ENCODE measurements around the gene DEPDC7. TPM values are rescaled to one million over a fixed set of nuclear protein-coding genes. Genes with fewer than 3 reads are reported as not detected.

Gene DEPDC7
- total and polyA plus RNA-seq, 12 donors = 0.32 to 3.6 (median 0.67) TPM; not detected in 1

- peak overlapping the region in 1 of 5 donors; percentile 50 for H3K27ac ChIP-seq
Observed at GRCh38 chr11:33052231-33052630, 36.6 kb downstream of the DEPDC7 start.

GRCh38 chr11:33055375-33055774 lies 39.7 kb downstream of the DEPDC7 start:
- Histone ChIP-seq H3K9me3 (replicated peaks in 1 of 3) (no peaks in the 10 kb centered on the region), H3K36me3 (replicated peaks in 1 of 2) (peaks cover 0 to 24% of the 10 kb centered on the region in 2 donors), H3K4me1 (replicated peaks in 1 of 2) (no peaks in the 10 kb centered on the region), H3K4me3 (no peak overlapping the region), H3K27ac (no peak overlapping the region), H3K27me3 (no peaks in the 10 kb centered on the region)
- intact Hi-C loops (cut with DNase I) = no loop called here
- TF ChIP-seq POLR2A (IDR thresholded peaks at IDR 0.05) (no peak), CTCF (IDR thresholded peaks at IDR 0.05) (no peak)
- DNase-seq = peak in 1 of 7 donors; percentile 17

More at GRCh38 chr11:33052231-33052630, 36.6 kb downstream of the DEPDC7 start:
- no peak for DNase-seq
- H3K4me1 ChIP-seq (replicated peaks in 1 of 2) = peaks cover 0 to 6% of the 10 kb centered on the region in 2 donors
- no peak overlapping the region for H3K4me3 ChIP-seq
- TF ChIP-seq POLR2A (IDR thresholded peaks at IDR 0.05) = no peak
- TF ChIP-seq CTCF (IDR thresholded peaks at IDR 0.05) = no peak
- H3K36me3 ChIP-seq (replicated peaks in 1 of 2) = no peaks in the 10 kb centered on the region
- H3K9me3 ChIP-seq (replicated peaks in 1 of 3) = no peaks in the 10 kb centered on the region
- intact Hi-C loops (cut with DNase I) = no loop called here
- 68 to 91% (median 81%) methylated on average over 2 of the region's 2 CpGs for WGBS, 4 donors
- no peaks in the 10 kb centered on the region for H3K27me3 ChIP-seq

GRCh38 chr11:33057284-33057683 lies 41.6 kb downstream of the DEPDC7 start:
- no peak overlapping the region for H3K4me3 ChIP-seq
- H3K9me3 ChIP-seq (replicated peaks in 1 of 3) = no peaks in the 10 kb centered on the region
- 90 to 100% (median 96%) methylated on average over 1 of the region's 1 CpG for WGBS, 4 donors
- DNase-seq = no peak
- TF ChIP-seq POLR2A (IDR thresholded peaks at IDR 0.05) (no peak), CTCF (IDR thresholded peaks at IDR 0.05) (no peak)
- H3K36me3 ChIP-seq (replicated peaks in 1 of 2) = peaks cover 0 to 26% of the 10 kb centered on the region in 2 donors
- no peaks in the 10 kb centered on the region for H3K27me3 ChIP-seq
- peaks cover 0 to 9% of the 10 kb centered on the region in 2 donors for H3K4me1 ChIP-seq (replicated peaks in 1 of 2)
- intact Hi-C loops (cut with DNase I) = no loop called here
- H3K27ac ChIP-seq = no peak overlapping the region

GRCh38 chr11:33059331-33060007 lies 43.8 kb downstream of the DEPDC7 start:
- intact Hi-C loops (cut with DNase I) = loop anchor here (5.0 to 10.0 kb wide), 2 partner anchors 97 to 175 kb away; no protein-coding TSS in a partner anchor
- 81 to 89% (median 83%) methylated on average over 5 of the region's 5 CpGs for WGBS, 4 donors
- Histone ChIP-seq H3K4me3 (no peak overlapping the region), H3K36me3 (replicated peaks in 1 of 2) (peaks cover 0 to 26% of the 10 kb centered on the region in 2 donors), H3K9me3 (replicated peaks in 1 of 3) (no peaks in the 10 kb centered on the region), H3K27me3 (no peaks in the 10 kb centered on the region), H3K27ac (no peak overlapping the region), H3K4me1 (replicated peaks in 1 of 2) (peaks cover 0 to 18% of the 10 kb centered on the region in 2 donors)
- TF ChIP-seq CTCF (IDR thresholded peaks at IDR 0.05) (no peak), POLR2A (IDR thresholded peaks at IDR 0.05) (no peak)
- DNase-seq = no peak
